Measurements from ENCODE around the gene CASKIN1. TPM values are rescaled to one million over a fixed set of nuclear protein-coding genes. Genes with fewer than 3 reads are reported as not detected.

CASKIN1 gene
- total and polyA plus RNA-seq, 2 of the 8 experiments (the other 6 are each of a cell fraction or from before 2014, with no cell fraction given) = 1.2 to 6.4 TPM

- no peak overlapping the region for H3K14ac ChIP-seq (ENCODE audit: insufficient read length)
- ChIA-PET CTCF (ENCODE audit: partially characterized antibody) (no interaction called here), POLR2A (ENCODE audit: partially characterized antibody) (interaction anchor here (1.2 to 13.5 kb wide), 4 partner anchors 9 to 111 kb away, joined by 3 to 312 read pairs (median 18); partner anchors contain the start of gene TRAF7)
- H3K4me1 ChIP-seq (replicated peaks in 1 of 4; ENCODE audit: control insufficient read depth in 3 of 4, insufficient read depth in 4 of 4, low read length in 3 of 4) = no peaks in the 10 kb centered on the region; a peak in 1 of 7 replicates
- H4K91ac ChIP-seq (replicated peaks; ENCODE audit: insufficient read length, low read length) = no peak overlapping the region
- H2BK120ac ChIP-seq (replicated peaks; ENCODE audit: low read depth, low read length) = no peak overlapping the region
- no peak overlapping the region for H2BK5ac ChIP-seq (ENCODE audit: low read depth, low read length)
- peaks cover 8 to 25% (median 22%) of the 10 kb centered on the region in 4 experiments; a peak in 7 of 8 replicates for H3K36me3 ChIP-seq (ENCODE audit: control insufficient read depth in 2 of 4, insufficient read depth in 4 of 4, low read length in 3 of 4)
- no peaks in the 10 kb centered on the region for H3K23me2 ChIP-seq (ENCODE audit: low read depth, low read length)
- H4K8ac ChIP-seq (ENCODE audit: extremely low read depth, insufficient read depth, low read length) = no peak overlapping the region
- H3K4me2 ChIP-seq (ENCODE audit: insufficient read depth in 1 of 2, low read depth in 2 of 2, low read length in 2 of 2) = no peak overlapping the region
- H2BK15ac ChIP-seq (ENCODE audit: low read length) = no peak overlapping the region
- no peaks in the 10 kb centered on the region for H3K27me3 ChIP-seq (replicated peaks in 1 of 4; ENCODE audit: control insufficient read depth in 3 of 4, extremely low read depth in 1 of 4, insufficient read depth in 3 of 4, low read length in 3 of 4)
- no peak overlapping the region for H3K27ac ChIP-seq (ENCODE audit: low read depth, low read length)
- no peak overlapping the region for H4K5ac ChIP-seq (ENCODE audit: insufficient read length, low read depth, low read length)
- peaks cover 12 to 33% of the 10 kb centered on the region in 2 experiments for H4K20me1 ChIP-seq (replicated peaks in 1 of 2; ENCODE audit: control insufficient read depth in 1 of 2, insufficient read depth in 2 of 2, low read length in 2 of 2)
- H2BK20ac ChIP-seq (ENCODE audit: low read length) = no peak overlapping the region
- no peak overlapping the region for H2AK5ac ChIP-seq (ENCODE audit: low read depth, low read length)
- no peak overlapping the region for H3K9ac ChIP-seq (replicated peaks in 1 of 4; ENCODE audit: extremely low read depth in 1 of 4, low read depth in 3 of 4, low read length in 3 of 4)
- FAIRE-seq (no peak), DNase-seq (ENCODE audit: low read depth in 1 of 2, low spot score in 2 of 2) (no peak)
- H3K4me3 ChIP-seq (ENCODE audit: extremely low read depth in 1 of 4, insufficient read depth in 2 of 4, low read depth in 3 of 4, low read length in 4 of 4) = no peak overlapping the region
- no peak overlapping the region for H2BK12ac ChIP-seq (ENCODE audit: low read depth, low read length)
- H3K4ac ChIP-seq (replicated peaks; ENCODE audit: insufficient read length, low read depth, low read length) = no peak overlapping the region
- peaks cover 18% of the 10 kb centered on the region for H3K79me1 ChIP-seq (ENCODE audit: low read depth, low read length)
- H3K79me2 ChIP-seq (ENCODE audit: control insufficient read depth in 1 of 2, insufficient read depth in 2 of 2, low read length in 2 of 2) = peaks cover 8 to 38% of the 10 kb centered on the region in 2 experiments; a peak in 3 of 4 replicates
- WGBS, 2 experiments (ENCODE audit: extremely low coverage in 1 of 2, insufficient coverage in 1 of 2, insufficient read length in 1 of 2, insufficient replicate concordance in 2 of 2, low coverage in 1 of 2, low lambda C conversion rate in 2 of 2, missing lambda C conversion rate in 1 of 2) = 88% methylated on average over 12 of the region's 12 CpGs; no CpG with 5 or more reads in 1 of the 2 experiments
- no peak overlapping the region for H3K56ac ChIP-seq (replicated peaks; ENCODE audit: insufficient read length, low read depth, low read length)
- H3K18ac ChIP-seq (ENCODE audit: extremely low read depth, low read length) = no peak overlapping the region
- H3K9me3 ChIP-seq (ENCODE audit: insufficient read depth in 2 of 2, low read depth in 1 of 2, low read length in 1 of 2) = peaks cover 0 to 17% of the 10 kb centered on the region in 2 experiments; a peak in 1 of 4 replicates
- no peak overlapping the region for H3K23ac ChIP-seq (ENCODE audit: insufficient read length)
- H2AFZ ChIP-seq (ENCODE audit: low read length) = no peak overlapping the region
- TF ChIP-seq SP2 (IDR thresholded peaks at IDR 0.05; ENCODE audit: low read length) = no peak
- no peak for TF ChIP-seq CTBP2 (IDR thresholded peaks at IDR 0.05; ENCODE audit: borderline replicate concordance, insufficient read depth, insufficient read length, low read length)
- no peak for TF ChIP-seq BRCA1 (IDR thresholded peaks at IDR 0.05; ENCODE audit: low read depth, low read length)
- no peak for TF ChIP-seq TAF7 (optimal IDR thresholded peaks at IDR 0.05; ENCODE audit: borderline replicate concordance, low read depth, low read length)
- no peak for TF ChIP-seq CEBPB (IDR thresholded peaks at IDR 0.05; ENCODE audit: low read depth, low read length)
- no peak for TF ChIP-seq BCL11A (IDR thresholded peaks at IDR 0.05; ENCODE audit: low read depth in 2 of 2, low read length in 2 of 2)
- no peak for TF ChIP-seq JUN (IDR thresholded peaks at IDR 0.05; ENCODE audit: low read depth, low read length)
- no peak for TF ChIP-seq RBBP5 (IDR thresholded peaks at IDR 0.05; ENCODE audit: borderline replicate concordance, low read depth, low read length)
- TF ChIP-seq EZH2 (IDR thresholded peaks at IDR 0.05; ENCODE audit: low read depth, low read length, severe bottlenecking) = no peak
- TF ChIP-seq CBX8 (IDR thresholded peaks at IDR 0.05; ENCODE audit: borderline replicate concordance, low read depth, low read length) = no peak
- no peak for TF ChIP-seq KDM1A (IDR thresholded peaks at IDR 0.05; ENCODE audit: borderline replicate concordance, low read length)
- TF ChIP-seq RAD21 (IDR thresholded peaks at IDR 0.05 in 1 of 2, conservative IDR thresholded peaks at IDR 0.05 in 1 of 2; ENCODE audit: low read depth in 2 of 2, low read length in 2 of 2) = no peak
- no peak for TF ChIP-seq RXRA (IDR thresholded peaks at IDR 0.05; ENCODE audit: insufficient read depth, low read depth, low read length)
Measured at GRCh38 chr16:2165861-2166260, 30.5 kb downstream of the CASKIN1 start.

Data from H1 (cell line).